K562 (cell line): Measurements from ENCODE around the gene MRPL30. TPM values are rescaled to one million over a fixed set of nuclear protein-coding genes. Genes with fewer than 3 reads are reported as not detected.

ENCODE experiments used
- GATA2 ChIP-seq: sonication (generic); formaldehyde crosslinking; IDR thresholded peaks from 2 replicates; pipeline ENCODE4 v1.4.0; 2020; ENCODE audit warnings: mild to moderate bottlenecking, missing genetic modification reagents
- HNRNPUL1 ChIP-seq: fragments of 200-400 bp; formaldehyde crosslinking; IDR thresholded peaks from 2 replicates; pipeline ENCODE4 v1.6.1; 2017; ENCODE audit warnings: low read length
- JUNB ChIP-seq: fragments of 450-650 bp; formaldehyde crosslinking; conservative IDR thresholded peaks from 2 replicates; pipeline ENCODE4 v1.4.0; 2020; ENCODE audit warnings: mild to moderate bottlenecking
- MBD2 ChIP-seq: sonication (generic); IDR thresholded peaks from 2 replicates; pipeline ENCODE4 v1.6.1; 2016; ENCODE audit warnings: low read depth, borderline replicate concordance
- PHF21A ChIP-seq: fragments of 450-650 bp; IDR thresholded peaks from 2 replicates; pipeline ENCODE4 v1.6.1; 2017; ENCODE audit warnings: low read depth, borderline replicate concordance
- POLR3G ChIP-seq: IDR thresholded peaks from 2 replicates; pipeline ENCODE4 v1.6.1; 2011; ENCODE audit not compliant: insufficient read length, insufficient replicate concordance; ENCODE audit errors: extremely low read depth
- SAFB2 ChIP-seq: fragments of 200-400 bp; formaldehyde crosslinking; IDR thresholded peaks from 2 replicates; pipeline ENCODE4 v1.6.1; 2018; ENCODE audit warnings: borderline replicate concordance, low read length, low read depth, moderate library complexity; ENCODE audit not compliant: severe bottlenecking
- TAF1 ChIP-seq: IDR thresholded peaks from 2 replicates; pipeline ENCODE4 v1.6.1; 2011; ENCODE audit warnings: mild to moderate bottlenecking, low read length, moderate library complexity; ENCODE audit not compliant: insufficient read depth, control insufficient read depth, severe bottlenecking; ENCODE audit errors: extremely low read depth
- TCF7L2 ChIP-seq: fragments of 150-350 bp; IDR thresholded peaks from 2 replicates; pipeline ENCODE4 v1.6.1; 2016; ENCODE audit warnings: low read depth, mild to moderate bottlenecking, low read length, moderate library complexity
- ZNF232 ChIP-seq: sonication (generic); formaldehyde crosslinking; IDR thresholded peaks from 2 replicates; pipeline ENCODE4 v1.8.0; 2022; ENCODE audit warnings: mild to moderate bottlenecking, missing genetic modification reagents
- ZNF280B ChIP-seq: fragments of 250-450 bp; sonication (Bioruptor Pico); IDR thresholded peaks from 2 replicates; pipeline ENCODE4 v1.5.1; 2021; ENCODE audit warnings: mild to moderate bottlenecking
- ZNF740 ChIP-seq, 3 experiments: fragments of 200-800 bp in 1 of 3; sonication (Bioruptor generic) in 1 of 3; sonication (generic) in 1 of 3; formaldehyde crosslinking in 1 of 3; IDR thresholded peaks; 2 replicates each; pipeline versions ENCODE4 v1.6.1 to v1.8.0; 2016 to 2022; ENCODE audit warnings: mild to moderate bottlenecking in 2 of 3, missing compliant biosample characterization in 2 of 3, missing genetic modification characterization in 2 of 3, missing genetic modification reagents in 1 of 3
- ZNF766 ChIP-seq: fragments of 200-800 bp; sonication (Bioruptor generic); conservative IDR thresholded peaks from 2 replicates; pipeline ENCODE4 v1.6.1; 2016; ENCODE audit warnings: missing genetic modification characterization, missing compliant biosample characterization
- polyA plus RNA-seq, 8 experiments: library from polyadenylated mRNA; depleted of rRNA in 4 of 8; stranded (reverse) in 5 of 8; unstranded in 3 of 8; fragments of >200 nt; fragmentation: Nextera tagmentation in 2 of 8; fragmentation: Illumina TruSeq in 1 of 8; extraction: Ambion mirVana in 2 of 8; extraction: Trizol in 1 of 8; gene quantifications; 2 replicates each; pipeline versions ENCODE4 v1.2.1 to v1.2.3, GENCODE V29; 2011 to 2014; ENCODE audit warnings: inconsistent platforms in 1 of 8, missing spikeins in 1 of 8
- total RNA-seq, 7 experiments: library from RNA; depleted of rRNA in 6 of 7; stranded (reverse); fragments of >200 nt in 6 of 7; fragmentation: Illumina TruSeq in 2 of 7; extraction: Trizol in 2 of 7; gene quantifications; 2 replicates each; pipeline versions ENCODE4 v1.2.1 to v1.2.3, GENCODE V29; 2011 to 2021; ENCODE audit warnings: low replicate concordance in 1 of 7
- TF ChIP-seq, protein P1 (sequence below): fragments of 450-650 bp; IDR thresholded peaks from 2 replicates; pipeline ENCODE4 v1.6.1; 2014; ENCODE audit warnings: low read depth, mild to moderate bottlenecking, moderate library complexity, borderline replicate concordance
- TF ChIP-seq, protein P2 (sequence below): fragments of 450-650 bp; IDR thresholded peaks from 2 replicates; pipeline ENCODE4 v1.6.1; 2018; ENCODE audit warnings: mild to moderate bottlenecking, low read depth; ENCODE audit not compliant: partially characterized antibody

MRPL30 gene
- total and polyA plus RNA-seq, 9 of the 15 experiments (the other 6 are each of a cell fraction or from before 2014, with no cell fraction given), result 63.3 to 130 (median 87.0) TPM

DNA sequence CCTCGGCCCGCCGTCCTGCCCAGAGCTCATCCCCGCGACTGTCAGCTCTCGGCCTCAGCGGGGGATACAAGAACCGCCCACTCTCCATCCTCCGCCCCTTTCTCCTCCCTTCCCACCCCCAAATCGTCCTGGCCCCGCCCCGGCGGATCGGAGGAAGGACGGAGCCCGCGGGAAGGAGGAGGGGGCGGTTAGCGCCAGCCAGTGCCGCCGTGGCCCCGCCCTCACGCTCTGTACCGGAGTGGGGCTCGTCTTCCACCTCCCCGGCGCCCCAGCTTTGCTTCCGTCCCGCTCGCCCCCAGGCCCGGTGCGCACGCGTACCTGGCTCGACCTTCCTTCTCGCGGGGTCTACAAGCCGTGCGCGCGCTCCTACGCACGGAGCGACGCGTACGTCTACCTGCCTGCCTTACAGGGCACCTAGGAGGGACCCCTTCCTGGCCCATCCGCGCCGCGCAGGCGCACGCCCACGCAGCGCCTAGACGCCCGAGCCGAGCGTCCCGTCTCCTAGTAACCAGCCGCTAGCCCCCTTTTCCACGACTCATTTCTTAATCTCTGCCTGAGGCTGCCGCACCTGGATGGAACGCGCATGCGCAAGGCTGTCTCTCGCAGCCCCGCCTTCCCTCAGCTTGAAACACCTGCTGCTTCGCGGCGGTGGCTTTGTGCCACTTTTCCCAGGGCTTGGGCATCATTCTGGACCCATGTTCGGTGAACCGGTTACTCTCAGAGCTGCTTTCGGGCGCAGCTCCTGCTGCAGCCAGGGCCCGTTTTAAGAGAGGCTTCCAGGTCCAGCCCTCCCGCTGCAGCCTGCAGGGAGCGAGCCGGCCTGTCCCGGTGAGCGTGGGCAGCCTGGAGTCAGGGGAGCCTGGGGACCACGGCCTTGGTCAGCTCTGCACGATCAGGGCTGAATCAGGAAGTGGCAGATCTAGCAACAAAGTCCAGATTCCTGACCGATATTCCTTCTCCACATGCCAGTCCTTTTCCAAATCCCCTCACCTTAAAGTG, 39.6 kb upstream of the MRPL30 start, which contains the start of gene C2orf15 (continued):
- TF ChIP-seq ZNF740 (CRISPR knock-in tag; IDR thresholded peaks at IDR 0.05) (no peak), ZNF740 (tag; IDR thresholded peaks at IDR 0.05) (no peak), MBD2 (no peak), POLR3G (no peak), GATA2 (CRISPR knock-in tag) (no peak), ZNF232 (no peak), HNRNPUL1 (no peak), ZNF766 (CRISPR knock-in tag) (no peak), TCF7L2 (no peak), TAF1 (no peak), SAFB2 (no peak), JUNB (CRISPR knock-in tag) (no peak), ZNF280B (no peak), PHF21A (no peak)
- TF ChIP-seq, protein P1, sequence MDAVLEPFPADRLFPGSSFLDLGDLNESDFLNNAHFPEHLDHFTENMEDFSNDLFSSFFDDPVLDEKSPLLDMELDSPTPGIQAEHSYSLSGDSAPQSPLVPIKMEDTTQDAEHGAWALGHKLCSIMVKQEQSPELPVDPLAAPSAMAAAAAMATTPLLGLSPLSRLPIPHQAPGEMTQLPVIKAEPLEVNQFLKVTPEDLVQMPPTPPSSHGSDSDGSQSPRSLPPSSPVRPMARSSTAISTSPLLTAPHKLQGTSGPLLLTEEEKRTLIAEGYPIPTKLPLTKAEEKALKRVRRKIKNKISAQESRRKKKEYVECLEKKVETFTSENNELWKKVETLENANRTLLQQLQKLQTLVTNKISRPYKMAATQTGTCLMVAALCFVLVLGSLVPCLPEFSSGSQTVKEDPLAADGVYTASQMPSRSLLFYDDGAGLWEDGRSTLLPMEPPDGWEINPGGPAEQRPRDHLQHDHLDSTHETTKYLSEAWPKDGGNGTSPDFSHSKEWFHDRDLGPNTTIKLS, result no peak
- TF ChIP-seq, protein P2, sequence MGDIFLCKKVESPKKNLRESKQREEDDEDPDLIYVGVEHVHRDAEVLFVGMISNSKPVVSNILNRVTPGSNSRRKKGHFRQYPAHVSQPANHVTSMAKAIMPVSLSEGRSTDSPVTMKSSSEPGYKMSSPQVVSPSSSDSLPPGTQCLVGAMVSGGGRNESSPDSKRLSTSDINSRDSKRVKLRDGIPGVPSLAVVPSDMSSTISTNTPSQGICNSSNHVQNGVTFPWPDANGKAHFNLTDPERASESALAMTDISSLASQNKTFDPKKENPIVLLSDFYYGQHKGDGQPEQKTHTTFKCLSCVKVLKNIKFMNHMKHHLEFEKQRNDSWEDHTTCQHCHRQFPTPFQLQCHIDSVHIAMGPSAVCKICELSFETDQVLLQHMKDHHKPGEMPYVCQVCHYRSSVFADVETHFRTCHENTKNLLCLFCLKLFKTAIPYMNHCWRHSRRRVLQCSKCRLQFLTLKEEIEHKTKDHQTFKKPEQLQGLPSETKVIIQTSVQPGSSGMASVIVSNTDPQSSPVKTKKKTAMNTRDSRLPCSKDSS, result no peak
